Astrocyte of the spinal cord (primary cell): ENCODE measurements around the gene UBE3B.

Source experiments
- DNase-seq: peaks from one replicate; pipeline ENCODE4 v3.0.0; 2011; ENCODE audit warnings: low read depth, low spot score
- H3K4me3 ChIP-seq: 2 replicates; pipeline ENCODE4 v1.5.1; 2011; ENCODE audit warnings: low read depth, mild to moderate bottlenecking, low read length, moderate library complexity
- CTCF ChIP-seq: IDR thresholded peaks from 2 replicates; pipeline ENCODE4 v1.5.1; 2012; ENCODE audit warnings: low read depth, mild to moderate bottlenecking, low read length, inconsistent platforms
- in situ Hi-C: cut with HindIII; loops from 2 replicates; pipeline ENCODE4 v1.10.0; 2017; ENCODE audit warnings: low sequenced_read_pairs

UBE3B gene

GRCh38 chr12:109535863-109536250 is 58.4 kb downstream of the UBE3B start:
- no peak overlapping the region for H3K4me3 ChIP-seq
- no peak for TF ChIP-seq CTCF
- in situ Hi-C loops = no loop called here
- no peak for DNase-seq

GRCh38 chr12:109537136-109537535 is 59.7 kb downstream of the UBE3B start:
- no peak for DNase-seq
- H3K4me3 ChIP-seq = no peak overlapping the region
- in situ Hi-C loops = no loop called here
- TF ChIP-seq CTCF = no peak

- in situ Hi-C loops = no loop called here
- no peak for DNase-seq
- TF ChIP-seq CTCF = no peak
- H3K4me3 ChIP-seq = no peak overlapping the region
These were observed 60.9 kb downstream of the UBE3B start for GRCh38 chr12:109538191-109538863.

- H3K4me3 ChIP-seq = no peak overlapping the region
- in situ Hi-C loops = no loop called here
- peak; percentile 67 for DNase-seq
- no peak for TF ChIP-seq CTCF
These were observed 62.1 kb downstream of the UBE3B start for GRCh38 chr12:109539508-109539907.

GRCh38 chr12:109540526-109541412 is 63.3 kb downstream of the UBE3B start:
- no peak overlapping the region for H3K4me3 ChIP-seq
- TF ChIP-seq CTCF = no peak
- in situ Hi-C loops = no loop called here
- DNase-seq = no peak

- in situ Hi-C loops = no loop called here
- no peak overlapping the region for H3K4me3 ChIP-seq
- TF ChIP-seq CTCF = no peak
- DNase-seq = no peak
These were observed 63.9 kb downstream of the UBE3B start for GRCh38 chr12:109541413-109541726.
